Measurements from ENCODE around the gene C4orf54.
A peak's percentile ranks its signal among the peaks of the same experiment; 100 is the strongest.

The C4orf54 gene

DNA sequence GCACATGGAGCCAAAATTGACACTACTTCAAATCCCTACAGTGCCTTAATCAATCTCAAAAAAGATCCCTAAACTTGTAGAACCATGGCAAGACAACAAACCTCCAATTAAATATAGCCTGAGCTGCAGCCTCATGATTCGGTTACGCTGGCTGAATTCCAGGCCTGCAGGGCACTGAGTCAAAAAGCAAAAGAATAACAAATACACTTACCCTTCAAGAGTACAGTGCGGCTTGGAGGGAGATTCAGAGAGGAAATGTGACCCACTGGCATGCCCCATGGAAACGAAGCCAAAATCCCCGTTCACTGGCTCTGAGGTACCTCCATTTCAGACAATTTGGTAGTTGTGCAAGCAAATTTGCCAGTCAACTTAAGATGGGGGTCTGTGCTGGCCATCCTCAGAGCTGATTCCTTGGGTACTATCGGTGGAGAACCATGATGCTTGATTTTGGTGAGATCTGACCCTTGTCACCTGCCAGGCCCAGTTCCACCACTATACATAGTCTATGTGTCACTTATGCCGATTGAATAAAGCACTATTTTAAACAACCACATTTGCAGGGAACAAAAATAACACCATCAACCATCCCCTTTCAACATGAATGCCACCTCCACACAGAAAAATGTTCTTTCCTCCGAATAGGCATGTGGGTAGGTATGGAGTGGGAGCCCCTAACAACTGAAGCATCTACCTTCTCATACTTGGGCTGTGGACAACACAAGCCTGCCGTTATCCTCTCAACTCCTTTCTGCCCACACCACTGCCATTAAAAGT is 2.1 kb downstream of the C4orf54 start:
- no peak overlapping the region for H3K27ac ChIP-seq
- no peaks in the 10 kb centered on the region for H4K20me1 ChIP-seq
- peaks cover 0 to 30% (median 10%) of the 10 kb centered on the region in 10 experiments; a peak in 10 of 20 replicates for H3K4me1 ChIP-seq
- peaks cover 0 to 31% (median 15%) of the 10 kb centered on the region in 11 experiments; a peak in 15 of 22 replicates for H3K9me3 ChIP-seq (replicated peaks in 1 of 11)
- H3K27me3 ChIP-seq: no peaks in the 10 kb centered on the region
- TF ChIP-seq Cebpa-rat (IDR thresholded peaks at IDR 0.05): no peak
- no peak overlapping the region for H3K4me3 ChIP-seq
- H3K36me3 ChIP-seq: no peaks in the 10 kb centered on the region
- H3K9ac ChIP-seq: no peak overlapping the region
- H3K4me2 ChIP-seq: no peak overlapping the region

DNA sequence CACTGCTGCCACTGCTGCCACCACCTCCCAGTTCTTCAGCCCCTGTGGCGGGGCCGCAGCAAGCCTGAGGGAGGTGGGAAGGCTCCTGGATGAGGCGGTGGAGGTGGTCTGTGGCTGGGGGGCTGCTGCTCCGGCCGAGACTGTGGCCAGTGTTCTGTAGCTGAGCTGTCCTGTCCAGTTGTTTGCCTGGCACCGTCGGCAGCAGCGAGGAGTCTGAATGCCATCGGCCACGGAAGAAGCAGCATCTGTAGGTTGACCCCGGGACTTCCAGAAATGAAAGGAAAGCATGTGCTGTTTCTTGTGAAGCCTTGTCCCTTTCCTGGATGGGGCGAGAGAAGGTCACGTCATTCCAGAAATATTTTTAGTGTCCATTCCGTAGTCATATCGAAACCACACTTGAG is 3.3 kb downstream of the C4orf54 start:
- H3K4me2 ChIP-seq: peak overlapping the region in 2 of 11 experiments; percentile 12 to 18; a peak in 1 of 22 replicates
- no peaks in the 10 kb centered on the region for H3K36me3 ChIP-seq
- H4K20me1 ChIP-seq: no peaks in the 10 kb centered on the region
- no peaks in the 10 kb centered on the region for H3K27me3 ChIP-seq
- peaks cover 0 to 35% (median 15%) of the 10 kb centered on the region in 11 experiments; a peak in 15 of 22 replicates for H3K9me3 ChIP-seq (replicated peaks in 1 of 11)
- H3K27ac ChIP-seq: no peak overlapping the region
- no peak overlapping the region for H3K9ac ChIP-seq
- H3K4me1 ChIP-seq: peaks cover 0 to 42% (median 15%) of the 10 kb centered on the region in 10 experiments; a peak in 14 of 20 replicates
- TF ChIP-seq Cebpa-rat (IDR thresholded peaks at IDR 0.05): no peak
- H3K4me3 ChIP-seq: no peak overlapping the region

DNA sequence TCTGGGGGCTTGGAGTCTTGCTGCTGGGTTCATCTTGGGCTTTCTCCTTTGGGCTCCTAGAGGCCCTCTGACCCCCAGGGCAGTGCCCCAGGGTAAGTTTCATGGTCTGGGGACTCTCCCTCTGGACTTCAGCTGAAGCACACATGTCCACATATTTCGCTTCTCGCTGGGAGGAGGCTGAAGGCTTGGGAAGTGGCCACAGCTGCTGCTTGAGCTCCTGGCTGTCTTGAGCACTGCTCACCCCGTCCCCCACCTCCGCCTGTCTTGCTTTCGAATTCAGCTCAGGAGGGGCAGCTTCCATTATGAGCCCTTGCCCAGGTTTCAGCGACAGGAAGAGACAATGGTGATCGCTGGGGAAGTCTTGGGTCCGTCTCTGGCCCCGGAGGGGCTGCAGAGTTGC is 3.7 kb downstream of the C4orf54 start:
- Histone ChIP-seq H3K9me3 (replicated peaks in 1 of 11) (peaks cover 0 to 36% (median 15%) of the 10 kb centered on the region in 11 experiments; a peak in 15 of 22 replicates), H3K27me3 (no peaks in the 10 kb centered on the region), H3K4me2 (peak overlapping the region in 4 of 11 experiments; percentile 12 to 60 (median 34); a peak in 3 of 22 replicates), H3K4me3 (no peak overlapping the region), H3K9ac (no peak overlapping the region), H3K27ac (no peak overlapping the region), H4K20me1 (no peaks in the 10 kb centered on the region), H3K36me3 (no peaks in the 10 kb centered on the region), H3K4me1 (peaks cover 0 to 46% (median 20%) of the 10 kb centered on the region in 10 experiments; a peak in 16 of 20 replicates)
- no peak for TF ChIP-seq Cebpa-rat (IDR thresholded peaks at IDR 0.05)

DNA sequence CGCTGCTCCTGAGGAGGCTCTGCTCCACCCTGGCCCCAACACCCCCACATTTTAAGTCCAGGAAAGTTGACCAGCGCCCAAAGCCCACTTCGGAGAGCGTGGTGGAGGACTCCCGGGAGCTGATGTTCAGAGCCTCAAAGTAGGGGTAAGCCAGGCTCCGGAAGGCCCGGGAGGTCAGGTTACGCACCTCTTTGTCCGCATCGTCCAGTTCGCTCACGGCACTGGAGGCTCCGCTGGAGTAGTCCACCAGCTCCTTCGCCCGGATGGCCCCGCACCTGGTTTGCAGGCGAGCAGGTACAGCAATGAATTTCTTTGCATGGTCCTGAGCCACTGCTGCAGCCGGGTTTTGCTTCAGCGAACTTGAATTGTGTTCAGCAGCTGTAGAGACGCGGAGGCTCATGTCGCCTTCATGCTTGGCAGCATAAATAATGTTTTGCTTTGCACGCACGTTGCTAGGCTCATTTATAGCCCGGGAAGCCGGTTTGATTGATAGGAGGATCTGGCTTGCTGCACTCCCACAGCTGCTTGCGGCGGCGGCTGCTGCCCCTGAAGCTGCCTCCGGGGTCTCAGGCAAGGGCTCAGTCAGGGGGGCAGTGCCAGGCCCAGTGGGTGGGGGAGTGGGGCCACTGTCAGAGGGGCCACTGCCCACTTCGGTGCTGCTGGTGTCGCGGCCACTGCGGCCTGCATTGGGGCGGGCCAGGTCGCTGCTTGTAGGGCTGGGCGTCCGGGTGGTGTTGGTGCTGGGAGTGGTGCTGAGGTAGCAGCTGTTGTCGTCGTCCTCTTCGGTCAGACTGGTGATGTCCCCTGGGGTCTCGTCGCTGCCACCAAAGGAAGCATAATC is 4.8 kb downstream of the C4orf54 start:
- Histone ChIP-seq H3K27ac (no peak overlapping the region; a peak in 1 of 22 replicates), H3K4me2 (peak overlapping the region in 9 of 11 experiments; percentile 16 to 66 (median 50); a peak in 17 of 22 replicates), H3K9ac (no peak overlapping the region), H4K20me1 (no peaks in the 10 kb centered on the region), H3K36me3 (no peaks in the 10 kb centered on the region), H3K9me3 (replicated peaks in 1 of 11) (peaks cover 0 to 36% (median 15%) of the 10 kb centered on the region in 11 experiments; a peak in 15 of 22 replicates), H3K4me1 (peaks cover 0 to 55% (median 30%) of the 10 kb centered on the region in 10 experiments; a peak in 16 of 20 replicates), H3K27me3 (no peaks in the 10 kb centered on the region), H3K4me3 (peak overlapping the region in 1 of 10 experiments; percentile 26; a peak in 1 of 20 replicates)
- TF ChIP-seq Cebpa-rat (IDR thresholded peaks at IDR 0.05): no peak

DNA sequence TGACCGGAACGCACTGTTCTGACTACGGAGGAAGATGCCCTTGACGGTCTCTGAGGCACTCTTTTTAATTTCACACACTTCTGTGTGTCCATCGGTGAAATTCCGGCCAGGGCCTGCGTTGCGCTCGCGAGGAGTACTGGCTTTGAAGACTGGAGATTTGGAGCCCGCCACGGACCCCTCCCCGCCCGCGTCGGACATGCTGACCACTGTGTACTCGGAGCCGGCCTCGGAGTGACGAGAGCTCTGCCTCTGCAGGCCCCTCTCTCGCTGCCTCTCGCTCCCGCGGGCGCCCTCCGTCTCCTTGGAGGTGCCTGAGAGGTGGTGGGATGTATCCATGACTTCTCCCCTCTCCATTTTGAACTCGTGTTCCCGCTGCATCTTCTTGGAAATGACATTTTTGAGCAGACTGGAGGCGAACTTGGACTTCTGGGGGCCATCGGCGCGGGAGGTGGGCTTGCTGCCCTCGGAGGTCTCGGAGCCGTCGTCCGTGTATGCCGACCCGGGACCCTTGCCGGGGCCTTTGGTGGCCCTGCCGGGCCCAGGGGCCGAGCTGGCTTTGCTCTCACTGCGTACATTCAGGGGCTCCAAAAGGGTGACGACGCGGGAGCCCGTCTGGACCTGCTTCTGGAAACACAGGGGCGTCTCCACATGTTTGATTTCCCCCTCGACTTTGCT is 5.7 kb downstream of the C4orf54 start:
- Histone ChIP-seq H3K9ac (no peak overlapping the region), H3K36me3 (no peaks in the 10 kb centered on the region), H3K4me3 (no peak overlapping the region), H3K27me3 (no peaks in the 10 kb centered on the region), H4K20me1 (no peaks in the 10 kb centered on the region), H3K4me2 (peak overlapping the region in 5 of 11 experiments; percentile 50 to 66 (median 60); a peak in 7 of 22 replicates), H3K4me1 (peaks cover 0 to 55% (median 30%) of the 10 kb centered on the region in 10 experiments; a peak in 16 of 20 replicates), H3K9me3 (replicated peaks in 1 of 11) (peaks cover 0 to 36% (median 15%) of the 10 kb centered on the region in 11 experiments; a peak in 15 of 22 replicates), H3K27ac (no peak overlapping the region)
- no peak for TF ChIP-seq Cebpa-rat (IDR thresholded peaks at IDR 0.05)

DNA sequence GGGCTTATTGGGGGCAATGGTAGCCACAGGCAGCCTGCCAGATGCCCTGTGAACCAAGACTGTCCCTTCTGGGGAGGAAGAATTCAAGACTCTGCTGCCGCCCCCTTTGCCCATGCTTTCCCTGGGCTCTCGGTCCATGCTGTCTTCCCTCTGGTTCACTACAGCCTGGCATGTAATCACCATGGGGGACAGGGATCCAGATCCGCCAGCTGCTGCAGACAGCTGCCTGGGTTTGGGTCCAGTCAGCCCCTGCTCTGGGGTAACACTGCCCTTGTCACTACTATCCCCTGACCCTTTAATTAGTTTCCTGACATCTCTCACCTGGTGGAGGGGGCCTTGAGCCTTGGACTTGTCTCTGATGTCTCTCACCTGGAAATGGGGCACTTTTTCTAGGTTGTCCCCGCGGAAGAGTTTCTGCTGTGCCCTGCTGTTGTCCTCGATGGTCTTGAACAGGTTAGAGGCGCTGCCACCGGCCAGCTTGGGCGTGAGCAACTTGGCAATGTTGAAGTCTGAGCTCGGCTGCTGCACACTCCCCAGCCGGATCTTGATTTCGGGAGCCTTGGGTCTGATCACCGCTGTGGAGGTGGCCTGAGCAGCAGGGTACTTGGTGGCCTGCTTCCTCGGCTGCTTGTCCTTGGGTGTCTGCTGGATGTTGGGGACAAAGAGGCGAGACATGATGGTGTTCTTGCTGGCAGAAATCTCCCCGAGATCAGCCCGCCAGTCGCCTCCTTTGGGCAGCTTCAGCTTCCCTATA is 6.4 kb downstream of the C4orf54 start:
- Histone ChIP-seq H3K4me3 (no peak overlapping the region), H3K4me1 (peaks cover 0 to 55% (median 30%) of the 10 kb centered on the region in 10 experiments; a peak in 16 of 20 replicates)

DNA sequence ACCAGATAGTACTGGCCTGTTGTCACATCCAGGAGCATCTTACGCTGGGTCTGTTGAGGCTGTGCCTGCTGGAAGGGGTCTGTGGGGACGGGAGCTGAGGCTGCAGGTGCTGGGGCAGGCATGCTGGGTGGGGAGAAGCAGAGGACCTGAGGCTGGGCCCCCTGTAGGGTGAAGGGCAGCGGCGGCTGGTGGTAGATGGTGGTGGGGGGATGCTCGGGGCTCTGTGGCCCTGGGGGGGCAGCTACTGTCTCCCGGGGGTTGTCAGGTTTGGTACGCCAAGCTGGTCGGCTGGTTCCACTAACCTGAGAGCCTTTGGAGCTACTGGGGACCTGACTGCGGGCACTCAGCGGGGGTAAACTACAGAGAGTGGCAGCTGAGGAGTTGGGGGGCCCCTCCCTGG is 7.8 kb downstream of the C4orf54 start:
- no peak overlapping the region for H3K4me3 ChIP-seq
- H3K9ac ChIP-seq: no peak overlapping the region
- H3K9me3 ChIP-seq (replicated peaks in 1 of 11): peaks cover 0 to 36% (median 15%) of the 10 kb centered on the region in 11 experiments; a peak in 15 of 22 replicates
- H4K20me1 ChIP-seq: no peaks in the 10 kb centered on the region
- peaks cover 5 to 60% (median 36%) of the 10 kb centered on the region in 10 experiments; a peak in 17 of 20 replicates for H3K4me1 ChIP-seq
- H3K27ac ChIP-seq: peak overlapping the region in 2 of 11 experiments; percentile 51 to 69; a peak in 2 of 22 replicates
- peak overlapping the region in 8 of 11 experiments; percentile 17 to 79 (median 64); a peak in 12 of 22 replicates for H3K4me2 ChIP-seq
- no peaks in the 10 kb centered on the region for H3K27me3 ChIP-seq
- no peaks in the 10 kb centered on the region for H3K36me3 ChIP-seq
- no peak for TF ChIP-seq Cebpa-rat (IDR thresholded peaks at IDR 0.05)

More for the DNA sequence above, 6.4 kb downstream of the C4orf54 start:
- Histone ChIP-seq H3K4me2 (peak overlapping the region in 4 of 11 experiments; percentile 7 to 79 (median 47); a peak in 4 of 22 replicates), H3K9me3 (replicated peaks in 1 of 11) (peaks cover 0 to 36% (median 15%) of the 10 kb centered on the region in 11 experiments; a peak in 15 of 22 replicates), H3K27me3 (no peaks in the 10 kb centered on the region), H3K36me3 (no peaks in the 10 kb centered on the region), H3K27ac (no peak overlapping the region), H3K9ac (no peak overlapping the region), H4K20me1 (no peaks in the 10 kb centered on the region)
- no peak for TF ChIP-seq Cebpa-rat (IDR thresholded peaks at IDR 0.05)
